Tibial nerve (tissue), 4 donors: Measurements from ENCODE around the gene KIF9. TPM values are rescaled to one million over a fixed set of nuclear protein-coding genes. Genes with fewer than 3 reads are reported as not detected.

Experiments
- DNase-seq, 2 donors: peaks; one replicate each; pipeline ENCODE4 v3.0.0-alpha.2; 2019; ENCODE audit warnings: low spot score in 2 of 2
- H3K27ac ChIP-seq, 4 donors: fragments of 200-600 bp; sonication (generic) in 3 of 4; one replicate each; pipeline ENCODE4 v1.5.1; 2017 to 2019; ENCODE audit warnings: mild to moderate bottlenecking in 1 of 4
- H3K27me3 ChIP-seq, 2 donors: fragments of 200-600 bp; sonication (generic) in 1 of 2; one replicate each; pipeline versions ENCODE4 v1.5.1 to v1.6.0; 2017 to 2019
- H3K36me3 ChIP-seq, 3 donors: fragments of 200-600 bp; sonication (generic); one replicate each; pipeline ENCODE4 v1.5.1; 2018 to 2019
- H3K4me1 ChIP-seq, 4 donors: fragments of 200-600 bp; sonication (generic) in 3 of 4; one replicate each; pipeline ENCODE4 v1.5.1; 2017 to 2019
- H3K4me3 ChIP-seq, 4 donors: fragments of 200-600 bp; sonication (generic) in 3 of 4; one replicate each; pipeline ENCODE4 v1.5.1; 2017 to 2019; ENCODE audit warnings: mild to moderate bottlenecking in 1 of 4, moderate library complexity in 1 of 4
- H3K9me3 ChIP-seq, 4 donors: fragments of 200-600 bp; sonication (generic) in 3 of 4; one replicate each; pipeline ENCODE4 v1.5.1; 2017 to 2019
- EP300 ChIP-seq, 2 donors: sonication (generic); formaldehyde crosslinking; IDR thresholded peaks; one replicate each; pipeline ENCODE4 v1.6.1; 2017; ENCODE audit warnings: antibody characterized with exemption in 2 of 2, mild to moderate bottlenecking in 1 of 2
- POLR2A ChIP-seq, 2 donors: fragments of 450-650 bp; IDR thresholded peaks; one replicate each; pipeline ENCODE4 v1.6.1; 2017; ENCODE audit warnings: antibody characterized with exemption in 2 of 2, mild to moderate bottlenecking in 2 of 2, moderate library complexity in 2 of 2
- WGBS, 2 donors: methylation state at CpG; one replicate each; pipeline ENCODE4 v1.1.5; 2018; 5-methylcytosine and 5-hydroxymethylcytosine counted together
- total RNA-seq, 4 donors: library from RNA; depleted of rRNA; stranded (reverse); fragments of >200 nt; gene quantifications; one replicate each; pipeline ENCODE4 v1.1.0, GENCODE V29; 2016
- TF ChIP-seq, protein P1 (sequence below), 5 experiments: fragments of 200-600 bp in 3 of 5; fragments of 450-650 bp in 2 of 5; sonication (generic) in 3 of 5; IDR thresholded peaks; one replicate each; pipeline ENCODE4 v1.5.1; 2016 to 2019; ENCODE audit warnings: antibody characterized with exemption in 5 of 5, mild to moderate bottlenecking in 3 of 5, moderate library complexity in 2 of 5

Gene KIF9
- total RNA-seq, 4 donors from 2014 or later: 0.59 to 20.3 (median 5.2) TPM

DNA sequence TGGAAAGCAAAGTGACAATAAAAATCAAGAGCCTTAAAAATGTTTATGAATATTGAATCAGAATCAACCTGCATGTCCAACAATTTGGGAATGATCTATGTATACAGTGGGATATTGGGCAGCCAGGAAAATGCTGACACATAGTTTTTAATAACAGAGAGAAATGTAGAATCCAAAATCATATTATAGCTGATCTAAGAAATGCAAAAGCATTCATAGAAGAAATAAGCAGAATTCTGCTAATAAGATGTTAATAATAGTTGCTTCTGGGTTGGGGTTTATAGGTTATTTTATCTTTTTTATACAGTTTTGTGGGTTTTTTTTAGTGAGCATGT lies 15.1 kb downstream of the KIF9 start:
- TF ChIP-seq, protein P1, sequence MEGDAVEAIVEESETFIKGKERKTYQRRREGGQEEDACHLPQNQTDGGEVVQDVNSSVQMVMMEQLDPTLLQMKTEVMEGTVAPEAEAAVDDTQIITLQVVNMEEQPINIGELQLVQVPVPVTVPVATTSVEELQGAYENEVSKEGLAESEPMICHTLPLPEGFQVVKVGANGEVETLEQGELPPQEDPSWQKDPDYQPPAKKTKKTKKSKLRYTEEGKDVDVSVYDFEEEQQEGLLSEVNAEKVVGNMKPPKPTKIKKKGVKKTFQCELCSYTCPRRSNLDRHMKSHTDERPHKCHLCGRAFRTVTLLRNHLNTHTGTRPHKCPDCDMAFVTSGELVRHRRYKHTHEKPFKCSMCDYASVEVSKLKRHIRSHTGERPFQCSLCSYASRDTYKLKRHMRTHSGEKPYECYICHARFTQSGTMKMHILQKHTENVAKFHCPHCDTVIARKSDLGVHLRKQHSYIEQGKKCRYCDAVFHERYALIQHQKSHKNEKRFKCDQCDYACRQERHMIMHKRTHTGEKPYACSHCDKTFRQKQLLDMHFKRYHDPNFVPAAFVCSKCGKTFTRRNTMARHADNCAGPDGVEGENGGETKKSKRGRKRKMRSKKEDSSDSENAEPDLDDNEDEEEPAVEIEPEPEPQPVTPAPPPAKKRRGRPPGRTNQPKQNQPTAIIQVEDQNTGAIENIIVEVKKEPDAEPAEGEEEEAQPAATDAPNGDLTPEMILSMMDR (IDR thresholded peaks at IDR 0.05): no peak
- TF ChIP-seq POLR2A (IDR thresholded peaks at IDR 0.05): no peak
- no peak for TF ChIP-seq EP300 (IDR thresholded peaks at IDR 0.05)
- Histone ChIP-seq H3K27ac (no peak overlapping the region), H3K36me3 (peaks cover 0 to 11% (median 0%) of the 10 kb centered on the region in 3 donors), H3K9me3 (no peaks in the 10 kb centered on the region), H3K27me3 (no peaks in the 10 kb centered on the region), H3K4me3 (no peak overlapping the region), H3K4me1 (peaks cover 0 to 10% (median 0%) of the 10 kb centered on the region in 4 donors)
- no peak for DNase-seq

DNA sequence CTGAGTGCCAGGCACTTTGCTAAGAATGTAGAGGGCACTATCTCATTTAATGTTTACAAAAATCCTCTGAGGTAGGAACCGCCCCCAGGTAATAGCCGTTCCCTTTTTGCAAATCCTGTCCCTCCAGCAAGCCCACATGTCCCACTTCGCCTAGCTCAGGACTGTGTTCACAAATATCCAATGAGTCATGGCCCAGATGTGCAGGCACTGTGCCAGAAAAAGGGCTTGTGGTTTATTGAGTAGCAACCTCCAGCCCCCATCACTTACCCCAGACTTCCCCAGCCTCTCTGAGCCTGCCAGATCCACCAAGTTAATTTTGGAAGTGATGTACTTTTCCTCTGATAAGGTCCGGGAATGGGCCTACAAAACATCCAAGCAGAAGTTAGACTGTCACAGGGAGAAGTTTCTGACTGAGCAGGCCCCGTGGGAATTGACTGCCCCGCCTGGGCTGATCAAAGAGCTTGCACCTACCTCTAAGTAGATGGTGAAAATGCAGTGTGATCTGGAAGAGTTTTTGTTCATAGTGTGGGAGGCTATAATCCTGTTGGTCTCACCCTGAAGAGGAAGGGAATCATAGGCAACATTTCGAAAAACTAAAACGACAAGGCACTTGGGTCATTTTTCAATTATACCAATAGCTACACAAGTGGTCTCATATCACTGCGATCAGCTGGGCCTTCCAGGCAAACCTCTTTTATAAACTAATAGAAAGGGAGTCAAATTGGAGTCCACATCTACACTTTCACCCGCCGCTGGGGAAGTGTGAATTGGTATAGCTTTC lies 15.7 kb downstream of the KIF9 start:
- Histone ChIP-seq H3K9me3 (no peaks in the 10 kb centered on the region), H3K27ac (no peak overlapping the region), H3K27me3 (no peaks in the 10 kb centered on the region), H3K4me1 (peaks cover 0 to 10% (median 0%) of the 10 kb centered on the region in 4 donors), H3K4me3 (no peak overlapping the region), H3K36me3 (peaks cover 0 to 9% (median 0%) of the 10 kb centered on the region in 3 donors)
- peak; percentile 69 to 87 for DNase-seq
- TF ChIP-seq, protein P1 (IDR thresholded peaks at IDR 0.05): no peak
- peak in 1 of 2 donors; percentile 13 for TF ChIP-seq EP300 (IDR thresholded peaks at IDR 0.05)
- WGBS, 2 donors: 57 to 60% methylated on average over 11 of the region's 11 CpGs

DNA sequence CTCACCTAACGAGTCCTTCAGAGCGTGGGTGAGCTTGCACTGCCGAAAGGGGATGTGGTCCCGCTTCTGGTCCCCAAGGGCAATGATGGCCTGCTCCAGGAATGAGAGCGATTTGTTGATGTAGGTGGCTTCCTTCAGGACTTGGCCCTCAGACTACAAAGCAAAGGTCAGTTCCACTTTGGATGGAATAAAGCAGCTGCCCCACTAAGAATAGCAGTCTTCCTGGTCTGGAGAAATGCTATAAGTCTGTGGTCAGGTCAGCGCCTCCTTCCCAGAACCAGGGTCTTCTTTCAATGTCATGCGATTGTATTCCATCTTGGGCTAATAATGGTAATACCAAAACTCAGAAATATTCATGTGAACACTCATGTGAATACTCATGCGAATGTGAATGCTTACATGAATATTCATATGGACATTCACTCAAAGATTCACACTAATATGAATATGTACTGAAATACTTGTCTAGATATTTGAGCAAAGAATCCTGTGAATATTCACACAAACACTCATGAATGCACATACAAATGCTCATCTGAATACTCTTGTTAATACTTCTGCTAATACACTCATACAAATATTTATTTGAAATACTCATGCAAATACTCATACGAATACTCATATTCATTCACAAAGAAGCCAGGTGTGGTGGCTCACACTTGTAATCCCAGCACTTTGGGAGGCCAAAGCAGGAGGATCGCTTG lies 16.7 kb downstream of the KIF9 start:
- Histone ChIP-seq H3K36me3 (no peaks in the 10 kb centered on the region), H3K4me1 (peaks cover 0 to 10% (median 0%) of the 10 kb centered on the region in 4 donors), H3K4me3 (no peak overlapping the region), H3K9me3 (no peaks in the 10 kb centered on the region), H3K27ac (no peak overlapping the region), H3K27me3 (no peaks in the 10 kb centered on the region)
- no peak for DNase-seq
- no peak for TF ChIP-seq POLR2A (IDR thresholded peaks at IDR 0.05)
- no peak for TF ChIP-seq EP300 (IDR thresholded peaks at IDR 0.05)
- TF ChIP-seq, protein P1 (IDR thresholded peaks at IDR 0.05): no peak
- 78 to 79% methylated on average over 10 of the region's 10 CpGs for WGBS, 2 donors

GRCh38 chr3:47265008-47265407 lies 17.6 kb downstream of the KIF9 start:
- 80 to 85% methylated on average over 1 of the region's 1 CpG for WGBS, 2 donors
- H3K27ac ChIP-seq: no peak overlapping the region
- H3K9me3 ChIP-seq: no peaks in the 10 kb centered on the region
- H3K36me3 ChIP-seq: no peaks in the 10 kb centered on the region
- DNase-seq: no peak
- no peak overlapping the region for H3K4me3 ChIP-seq
- TF ChIP-seq, protein P1 (IDR thresholded peaks at IDR 0.05): no peak
- TF ChIP-seq POLR2A (IDR thresholded peaks at IDR 0.05) (no peak), EP300 (IDR thresholded peaks at IDR 0.05) (no peak)
- H3K4me1 ChIP-seq: peaks cover 0 to 10% (median 0%) of the 10 kb centered on the region in 4 donors
- no peaks in the 10 kb centered on the region for H3K27me3 ChIP-seq

DNA sequence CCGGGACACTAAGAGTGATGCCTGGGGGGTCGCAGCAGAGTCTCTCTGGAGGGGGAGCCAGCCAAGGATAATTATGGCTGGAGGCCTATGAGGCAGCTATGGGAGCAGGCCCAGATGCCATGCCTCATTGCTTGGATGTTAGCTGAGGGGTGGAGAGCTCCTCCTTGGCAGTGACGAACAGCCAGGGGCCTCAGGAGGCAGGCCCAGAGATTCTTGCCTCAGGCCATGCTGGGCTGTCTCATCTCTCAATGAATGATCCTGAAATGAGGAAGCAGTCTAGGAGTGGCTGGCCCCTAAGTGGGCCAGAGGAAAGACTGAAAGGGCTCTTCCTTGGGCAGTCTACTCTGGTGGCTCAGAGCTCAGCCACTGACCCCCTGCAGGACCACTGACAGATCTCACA lies 21.3 kb downstream of the KIF9 start:
- Histone ChIP-seq H3K9me3 (no peaks in the 10 kb centered on the region), H3K4me1 (no peaks in the 10 kb centered on the region), H3K4me3 (no peak overlapping the region), H3K27ac (no peak overlapping the region), H3K27me3 (no peaks in the 10 kb centered on the region), H3K36me3 (no peaks in the 10 kb centered on the region)
- no peak for DNase-seq
- WGBS, 2 donors: 74 to 76% methylated on average over 3 of the region's 3 CpGs
- TF ChIP-seq, protein P1 (IDR thresholded peaks at IDR 0.05): no peak
- TF ChIP-seq POLR2A (IDR thresholded peaks at IDR 0.05) (no peak), EP300 (IDR thresholded peaks at IDR 0.05) (no peak)
